Measurements from ENCODE around the gene RFX2.

DNA sequence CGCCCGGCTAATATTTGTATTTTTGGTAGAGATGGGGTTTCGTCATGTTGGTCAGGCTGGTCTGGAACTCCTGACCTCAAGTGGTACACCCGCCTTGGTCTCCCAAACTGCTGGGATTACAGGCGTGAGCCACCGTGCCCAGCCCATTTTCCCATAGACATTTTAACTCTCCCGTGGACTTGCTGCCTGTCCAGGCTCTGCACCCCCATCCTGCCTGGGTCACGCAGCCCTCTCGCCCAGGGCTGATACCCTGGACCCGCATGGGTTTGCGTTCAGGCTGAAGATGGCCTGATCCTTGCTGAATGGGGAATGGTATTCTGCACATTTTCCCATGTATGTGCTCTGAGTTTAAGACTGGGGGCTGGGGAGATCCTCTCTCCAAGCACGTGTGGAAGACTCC, 86.4 kb downstream of the RFX2 start:
- TF ChIP-seq, protein P1, sequence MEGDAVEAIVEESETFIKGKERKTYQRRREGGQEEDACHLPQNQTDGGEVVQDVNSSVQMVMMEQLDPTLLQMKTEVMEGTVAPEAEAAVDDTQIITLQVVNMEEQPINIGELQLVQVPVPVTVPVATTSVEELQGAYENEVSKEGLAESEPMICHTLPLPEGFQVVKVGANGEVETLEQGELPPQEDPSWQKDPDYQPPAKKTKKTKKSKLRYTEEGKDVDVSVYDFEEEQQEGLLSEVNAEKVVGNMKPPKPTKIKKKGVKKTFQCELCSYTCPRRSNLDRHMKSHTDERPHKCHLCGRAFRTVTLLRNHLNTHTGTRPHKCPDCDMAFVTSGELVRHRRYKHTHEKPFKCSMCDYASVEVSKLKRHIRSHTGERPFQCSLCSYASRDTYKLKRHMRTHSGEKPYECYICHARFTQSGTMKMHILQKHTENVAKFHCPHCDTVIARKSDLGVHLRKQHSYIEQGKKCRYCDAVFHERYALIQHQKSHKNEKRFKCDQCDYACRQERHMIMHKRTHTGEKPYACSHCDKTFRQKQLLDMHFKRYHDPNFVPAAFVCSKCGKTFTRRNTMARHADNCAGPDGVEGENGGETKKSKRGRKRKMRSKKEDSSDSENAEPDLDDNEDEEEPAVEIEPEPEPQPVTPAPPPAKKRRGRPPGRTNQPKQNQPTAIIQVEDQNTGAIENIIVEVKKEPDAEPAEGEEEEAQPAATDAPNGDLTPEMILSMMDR (IDR thresholded peaks at IDR 0.05; ENCODE audit: low read depth, low read length, poor library complexity, severe bottlenecking): no peak
- TF ChIP-seq EZH2phosphoT487 (IDR thresholded peaks at IDR 0.05; ENCODE audit: borderline replicate concordance, low read length): no peak

All from DOHH2 (cell line).